Tibial artery (tissue), 4 donors: ENCODE data around the gene ADAM22.

Experiments used
- DNase-seq, 2 donors: peaks; one replicate each; pipeline ENCODE4 v3.0.0-alpha.2; 2019
- H3K27ac ChIP-seq, 2 donors: fragments of 200-600 bp; sonication (generic) in 1 of 2; 1 replicate in 1 of 2; 2 replicates in 1 of 2; pipeline ENCODE4 v1.5.1; 2018 to 2019; ENCODE audit warnings: mild to moderate bottlenecking in 1 of 2
- H3K27me3 ChIP-seq, 2 donors: fragments of 200-600 bp; sonication (generic) in 1 of 2; one replicate each; pipeline versions ENCODE4 v1.5.1 to v1.6.0; 2016 to 2019
- H3K36me3 ChIP-seq, 3 donors: fragments of 200-600 bp; sonication (generic) in 2 of 3; one replicate each; pipeline ENCODE4 v1.5.1; 2016 to 2019; ENCODE audit warnings: mild to moderate bottlenecking in 2 of 3
- H3K4me1 ChIP-seq, 4 donors: fragments of 200-600 bp; sonication (generic) in 2 of 4; 1 replicate in 3 of 4; 2 replicates in 1 of 4; pipeline ENCODE4 v1.5.1; 2016 to 2019
- H3K4me3 ChIP-seq, 2 donors: fragments of 200-600 bp; sonication (generic) in 1 of 2; 1 replicate in 1 of 2; 2 replicates in 1 of 2; pipeline ENCODE4 v1.5.1; 2018 to 2019; ENCODE audit warnings: mild to moderate bottlenecking in 2 of 2
- H3K9me3 ChIP-seq, 3 donors: fragments of 200-600 bp; sonication (generic) in 1 of 3; one replicate each; pipeline ENCODE4 v1.5.1; 2016 to 2019
- intact Hi-C: fragments of 100-400 bp; cut with DNase I; formaldehyde crosslinking; loops from one replicate; pipeline ENCODE4 v1.15.0; 2023; ENCODE audit warnings: low total_unique reads
- TF ChIP-seq, protein P1 (sequence below), 2 experiments: fragments of 200-600 bp in 1 of 2; fragments of 450-650 bp in 1 of 2; IDR thresholded peaks; one replicate each; pipeline ENCODE4 v1.5.1; 2017 to 2019; ENCODE audit warnings: antibody characterized with exemption in 2 of 2, mild to moderate bottlenecking in 1 of 2, moderate library complexity in 1 of 2

The ADAM22 gene

DNA sequence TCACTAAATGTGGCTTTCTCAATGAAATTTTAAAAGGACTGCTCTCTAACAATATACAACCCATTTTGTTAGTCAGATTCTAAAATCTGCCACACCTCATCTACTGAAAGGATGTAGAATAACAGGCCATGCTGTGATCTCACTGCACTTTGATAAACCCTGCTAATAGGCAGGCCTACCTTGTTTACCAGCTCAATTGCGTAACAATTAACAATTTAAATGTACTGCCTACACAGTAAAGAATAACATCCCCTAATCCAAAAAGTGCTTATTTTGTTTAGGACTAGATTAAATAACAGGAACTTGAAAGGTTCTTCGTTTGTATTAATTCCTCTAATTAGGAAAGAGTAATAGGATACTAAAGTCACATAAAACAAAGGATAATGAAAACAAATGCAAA is 281.2 kb downstream of the ADAM22 start:
- intact Hi-C loops: no loop called here

DNA sequence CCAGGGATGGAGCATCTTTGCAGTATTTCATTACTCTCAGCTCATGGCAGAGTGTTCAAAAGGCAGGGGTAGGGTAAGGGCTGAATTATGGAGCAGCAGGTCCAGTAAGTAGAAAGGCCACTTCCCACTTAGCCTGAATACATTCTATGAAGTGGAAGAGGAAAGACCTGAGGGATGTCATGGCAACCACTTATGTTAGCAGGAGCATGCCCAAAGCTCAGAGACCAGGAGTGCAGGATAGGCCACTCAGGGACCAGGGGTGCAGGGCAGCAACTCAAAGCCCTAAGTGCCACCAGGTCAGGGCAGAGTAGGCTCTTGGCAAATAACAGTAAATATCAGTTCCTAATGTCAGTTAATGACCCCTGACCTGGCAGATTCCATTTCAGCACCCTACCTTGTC is 282.2 kb downstream of the ADAM22 start:
- TF ChIP-seq, protein P1, sequence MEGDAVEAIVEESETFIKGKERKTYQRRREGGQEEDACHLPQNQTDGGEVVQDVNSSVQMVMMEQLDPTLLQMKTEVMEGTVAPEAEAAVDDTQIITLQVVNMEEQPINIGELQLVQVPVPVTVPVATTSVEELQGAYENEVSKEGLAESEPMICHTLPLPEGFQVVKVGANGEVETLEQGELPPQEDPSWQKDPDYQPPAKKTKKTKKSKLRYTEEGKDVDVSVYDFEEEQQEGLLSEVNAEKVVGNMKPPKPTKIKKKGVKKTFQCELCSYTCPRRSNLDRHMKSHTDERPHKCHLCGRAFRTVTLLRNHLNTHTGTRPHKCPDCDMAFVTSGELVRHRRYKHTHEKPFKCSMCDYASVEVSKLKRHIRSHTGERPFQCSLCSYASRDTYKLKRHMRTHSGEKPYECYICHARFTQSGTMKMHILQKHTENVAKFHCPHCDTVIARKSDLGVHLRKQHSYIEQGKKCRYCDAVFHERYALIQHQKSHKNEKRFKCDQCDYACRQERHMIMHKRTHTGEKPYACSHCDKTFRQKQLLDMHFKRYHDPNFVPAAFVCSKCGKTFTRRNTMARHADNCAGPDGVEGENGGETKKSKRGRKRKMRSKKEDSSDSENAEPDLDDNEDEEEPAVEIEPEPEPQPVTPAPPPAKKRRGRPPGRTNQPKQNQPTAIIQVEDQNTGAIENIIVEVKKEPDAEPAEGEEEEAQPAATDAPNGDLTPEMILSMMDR (IDR thresholded peaks at IDR 0.05): no peak
- no peak overlapping the region for H3K4me3 ChIP-seq
- peaks cover 0 to 19% (median 0%) of the 10 kb centered on the region in 4 donors for H3K4me1 ChIP-seq
- H3K27ac ChIP-seq: no peak overlapping the region
- H3K27me3 ChIP-seq: no peaks in the 10 kb centered on the region
- H3K36me3 ChIP-seq: peaks cover 0 to 50% (median 40%) of the 10 kb centered on the region in 3 donors
- H3K9me3 ChIP-seq: no peaks in the 10 kb centered on the region
- no peak for DNase-seq
- intact Hi-C loops: no loop called here

More for the DNA sequence above, 281.2 kb downstream of the ADAM22 start:
- Histone ChIP-seq H3K9me3 (no peaks in the 10 kb centered on the region), H3K27me3 (no peaks in the 10 kb centered on the region), H3K4me1 (peaks cover 0 to 12% (median 0%) of the 10 kb centered on the region in 4 donors), H3K27ac (no peak overlapping the region), H3K36me3 (peaks cover 0 to 59% (median 45%) of the 10 kb centered on the region in 3 donors), H3K4me3 (no peak overlapping the region)
- no peak for DNase-seq
- TF ChIP-seq, protein P1 (IDR thresholded peaks at IDR 0.05): no peak

DNA sequence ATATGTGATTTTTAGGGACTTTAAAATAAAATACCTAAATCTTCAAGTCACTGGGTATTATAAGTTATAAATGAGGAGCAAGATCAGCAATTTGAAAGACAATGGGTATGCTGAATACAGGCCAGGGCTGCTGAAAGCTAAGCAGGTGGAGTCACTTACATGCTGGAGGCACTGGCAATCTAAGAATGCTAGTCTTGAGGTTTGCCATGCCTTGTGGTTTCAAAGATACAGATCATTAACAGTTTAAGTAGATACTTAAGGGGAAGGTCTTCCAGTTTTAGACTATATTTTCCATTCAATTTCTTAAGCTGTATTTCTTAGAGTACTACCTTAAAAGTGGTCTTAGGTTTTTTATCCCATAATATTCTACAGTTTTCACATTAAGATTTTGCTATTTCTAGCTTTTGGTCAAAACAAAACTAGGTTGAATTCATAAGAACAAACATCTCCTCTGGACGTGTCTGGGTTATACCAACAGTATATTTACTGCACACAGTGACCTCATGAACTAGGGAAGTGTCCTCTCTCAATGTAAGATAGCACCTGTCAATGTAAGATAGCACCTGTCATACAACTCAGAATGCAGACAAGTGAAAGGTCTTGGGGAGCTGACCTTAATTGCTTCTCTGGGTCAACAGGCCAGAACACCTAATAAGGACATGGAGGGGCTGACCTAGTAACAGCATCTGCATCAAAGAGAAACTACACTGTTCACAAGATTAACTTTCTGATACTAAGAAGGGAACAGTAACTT is 283.8 kb downstream of the ADAM22 start:
- Histone ChIP-seq H3K27me3 (no peaks in the 10 kb centered on the region), H3K36me3 (peaks cover 0 to 36% (median 31%) of the 10 kb centered on the region in 3 donors), H3K27ac (peak overlapping the region in 1 of 2 donors; percentile 87), H3K4me1 (peaks cover 0 to 19% (median 0%) of the 10 kb centered on the region in 4 donors), H3K9me3 (no peaks in the 10 kb centered on the region), H3K4me3 (peak overlapping the region in 1 of 2 donors; percentile 90)
- TF ChIP-seq, protein P1 (IDR thresholded peaks at IDR 0.05): no peak
- intact Hi-C loops: no loop called here
- DNase-seq: no peak

DNA sequence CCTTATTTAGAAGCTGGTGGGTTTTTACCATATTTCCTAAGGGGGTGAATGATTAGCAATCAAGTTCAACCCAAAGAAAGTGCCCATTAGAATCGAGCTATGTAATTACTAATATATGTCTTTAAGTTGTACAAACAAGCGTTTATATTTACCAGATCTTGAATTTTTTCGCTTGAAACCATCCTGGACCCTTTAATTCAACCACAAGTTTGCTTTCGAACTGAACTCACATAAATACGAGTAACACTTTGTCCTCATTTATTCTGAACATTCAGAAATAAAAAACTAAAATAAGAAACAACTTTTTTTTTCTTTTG is 284.3 kb downstream of the ADAM22 start:
- Histone ChIP-seq H3K27me3 (no peaks in the 10 kb centered on the region), H3K4me3 (peak overlapping the region; percentile 90 to 93), H3K27ac (peak overlapping the region; percentile 86 to 87), H3K36me3 (peaks cover 0 to 30% (median 26%) of the 10 kb centered on the region in 3 donors), H3K4me1 (peaks cover 0 to 19% (median 0%) of the 10 kb centered on the region in 4 donors), H3K9me3 (no peaks in the 10 kb centered on the region)
- DNase-seq: no peak
- TF ChIP-seq, protein P1 (IDR thresholded peaks at IDR 0.05): no peak
- intact Hi-C loops: no loop called here

DNA sequence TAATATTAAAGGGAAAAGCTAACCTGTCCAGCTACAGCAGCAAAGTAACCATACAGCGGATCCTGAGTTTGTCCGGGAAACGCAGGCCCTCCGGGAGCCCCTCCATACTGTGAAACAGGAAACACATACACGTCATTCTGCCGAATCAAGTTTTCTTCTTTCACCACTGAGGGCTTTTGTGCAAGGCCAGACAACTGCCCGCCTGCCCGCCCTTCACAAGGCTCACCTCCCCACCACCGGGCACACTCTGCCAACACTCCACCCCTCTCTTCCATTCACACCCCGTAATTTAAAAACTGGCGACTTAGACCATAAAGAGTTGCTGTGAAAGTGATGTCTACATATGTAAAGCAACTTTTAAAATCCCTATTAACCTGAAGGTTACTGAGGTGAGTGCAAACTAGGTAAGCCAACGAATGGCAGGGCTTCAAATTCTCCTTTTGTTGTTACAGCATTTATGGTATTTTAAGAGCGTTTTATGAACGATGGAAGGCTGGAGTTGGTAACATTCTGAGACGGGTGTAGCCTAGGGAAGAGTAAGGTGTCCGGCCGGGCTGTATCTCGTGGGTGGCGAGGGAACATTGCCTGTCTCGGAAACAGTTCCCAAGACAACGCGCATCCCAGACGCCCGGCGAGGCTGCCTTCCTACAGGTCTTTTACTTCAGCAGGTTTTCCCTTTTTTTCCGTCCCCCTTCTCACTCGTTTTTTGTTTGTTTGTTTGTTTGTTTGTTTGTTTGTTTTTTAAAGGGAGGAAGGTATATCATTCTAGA is 285.0 kb downstream of the ADAM22 start:
- TF ChIP-seq, protein P1 (IDR thresholded peaks at IDR 0.05): no peak
- Histone ChIP-seq H3K27me3 (no peaks in the 10 kb centered on the region), H3K9me3 (no peaks in the 10 kb centered on the region), H3K4me3 (peak overlapping the region; percentile 90 to 93), H3K4me1 (peaks cover 0 to 19% (median 0%) of the 10 kb centered on the region in 4 donors), H3K27ac (peak overlapping the region; percentile 86 to 87), H3K36me3 (peaks cover 0 to 25% (median 19%) of the 10 kb centered on the region in 3 donors)
- intact Hi-C loops: no loop called here
- peak; percentile 44 to 69 for DNase-seq
